Measurements from ENCODE around the gene AP2A2. TPM values are rescaled to one million over a fixed set of nuclear protein-coding genes. Genes with fewer than 3 reads are reported as not detected.

The AP2A2 gene
- total and polyA plus RNA-seq, 2 donors (not counting 1 experiment from before 2014, with no cell fraction given), result 53.1 to 57.0 TPM

DNA sequence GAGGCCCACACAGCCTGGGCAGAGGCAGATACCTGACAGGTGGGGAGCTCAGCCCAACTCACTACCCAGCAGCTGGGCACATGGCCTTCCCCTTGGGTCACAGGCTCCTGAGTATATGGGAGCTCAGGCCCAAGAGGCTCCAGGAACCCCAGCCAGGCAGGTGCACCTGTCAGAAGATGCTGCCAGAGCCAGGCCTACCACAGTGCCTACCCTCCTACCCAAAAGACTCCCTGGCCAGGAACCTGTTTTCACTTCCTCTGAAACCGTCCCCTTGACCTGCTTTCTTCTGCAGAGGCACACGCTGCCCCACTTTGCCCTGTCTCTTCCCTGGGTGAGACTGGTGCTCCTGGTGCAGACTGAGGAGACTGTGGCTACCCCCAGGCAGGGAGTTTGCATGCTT, 18.0 kb upstream of the AP2A2 start:
- DNase-seq, result no peak
- POLR2A ChIA-PET, result no interaction called here

DNA sequence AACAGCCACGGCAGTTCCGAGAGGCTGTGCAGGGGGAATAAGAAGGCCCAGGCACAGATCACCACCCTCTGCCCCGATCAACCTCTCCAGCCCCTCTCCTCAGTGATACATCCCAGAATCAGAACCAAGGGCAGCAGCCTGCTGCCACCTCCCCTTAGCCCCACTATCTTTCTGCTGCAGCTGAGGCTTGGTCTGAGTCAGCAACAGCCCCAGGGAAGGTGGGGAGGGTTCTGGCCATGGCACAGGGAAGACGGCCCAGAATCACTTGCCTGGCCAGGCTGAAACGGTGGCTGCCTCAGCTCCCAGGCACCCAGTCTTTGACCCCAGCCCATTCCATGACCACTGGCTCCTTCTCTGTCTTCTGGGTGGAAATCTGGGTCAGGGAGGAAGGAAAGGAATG, 17.4 kb upstream of the AP2A2 start:
- Histone ChIP-seq H3K4me3 (ENCODE audit: control extremely low read depth in 1 of 5, extremely low read depth in 1 of 5, insufficient read depth in 1 of 5, low read depth in 2 of 5, low read length in 4 of 5) (no peak overlapping the region), H3K9ac (ENCODE audit: low read length) (no peak overlapping the region), H3K9me3 (ENCODE audit: control extremely low read depth in 1 of 3, control insufficient read depth in 2 of 3, insufficient read depth in 1 of 3, low read length in 2 of 3) (no peaks in the 10 kb centered on the region), H3K27ac (ENCODE audit: low read length in 2 of 2) (no peak overlapping the region), H3K36me3 (replicated peaks in 1 of 2; ENCODE audit: control extremely low read depth in 1 of 2, control insufficient read depth in 1 of 2, extremely low read depth in 1 of 2, insufficient read depth in 2 of 2, low read length in 1 of 2) (peaks cover 0 to 13% of the 10 kb centered on the region in 2 experiments), H3K4me2 (replicated peaks; ENCODE audit: low read depth, low read length, poor library complexity, severe bottlenecking) (no peak overlapping the region), H3K79me2 (ENCODE audit: control insufficient read depth, insufficient read depth, low read length) (peaks cover 43% of the 10 kb centered on the region), H3K27me3 (replicated peaks in 1 of 4; ENCODE audit: control extremely low read depth in 1 of 4, control insufficient read depth in 3 of 4, insufficient read depth in 4 of 4, low read length in 3 of 4) (no peaks in the 10 kb centered on the region), H3K4me1 (ENCODE audit: control insufficient read depth in 2 of 2, insufficient read depth in 2 of 2, low read length in 2 of 2) (peaks cover 3 to 23% of the 10 kb centered on the region in 2 donors), H4K20me1 (ENCODE audit: control insufficient read depth, insufficient read depth, low read length, poor library complexity, severe bottlenecking) (peaks cover 26% of the 10 kb centered on the region), H2AFZ (ENCODE audit: insufficient read depth, low read depth, low read length, poor library complexity, severe bottlenecking) (no peak overlapping the region)
- DNase-seq (no peak), ATAC-seq (ENCODE audit: low read depth) (no peak)
- 96% methylated on average over 5 of the region's 5 CpGs for WGBS (ENCODE audit: insufficient coverage)
- TF ChIP-seq, protein P1, sequence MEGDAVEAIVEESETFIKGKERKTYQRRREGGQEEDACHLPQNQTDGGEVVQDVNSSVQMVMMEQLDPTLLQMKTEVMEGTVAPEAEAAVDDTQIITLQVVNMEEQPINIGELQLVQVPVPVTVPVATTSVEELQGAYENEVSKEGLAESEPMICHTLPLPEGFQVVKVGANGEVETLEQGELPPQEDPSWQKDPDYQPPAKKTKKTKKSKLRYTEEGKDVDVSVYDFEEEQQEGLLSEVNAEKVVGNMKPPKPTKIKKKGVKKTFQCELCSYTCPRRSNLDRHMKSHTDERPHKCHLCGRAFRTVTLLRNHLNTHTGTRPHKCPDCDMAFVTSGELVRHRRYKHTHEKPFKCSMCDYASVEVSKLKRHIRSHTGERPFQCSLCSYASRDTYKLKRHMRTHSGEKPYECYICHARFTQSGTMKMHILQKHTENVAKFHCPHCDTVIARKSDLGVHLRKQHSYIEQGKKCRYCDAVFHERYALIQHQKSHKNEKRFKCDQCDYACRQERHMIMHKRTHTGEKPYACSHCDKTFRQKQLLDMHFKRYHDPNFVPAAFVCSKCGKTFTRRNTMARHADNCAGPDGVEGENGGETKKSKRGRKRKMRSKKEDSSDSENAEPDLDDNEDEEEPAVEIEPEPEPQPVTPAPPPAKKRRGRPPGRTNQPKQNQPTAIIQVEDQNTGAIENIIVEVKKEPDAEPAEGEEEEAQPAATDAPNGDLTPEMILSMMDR (IDR thresholded peaks at IDR 0.05), result no peak
- TF ChIP-seq EZH2 (IDR thresholded peaks at IDR 0.05; ENCODE audit: borderline replicate concordance, insufficient read depth, low read depth, low read length, poor library complexity, severe bottlenecking), result no peak
- Mint-ChIP-seq H3K9me3 (ENCODE audit: insufficient read depth) (no peaks in the 10 kb centered on the region), H3K4me3 (peak overlapping the region; percentile 45), H3K27me3 (no peaks in the 10 kb centered on the region), H3K27ac (peak overlapping the region; percentile 46), H3K4me1 (peaks cover 27% of the 10 kb centered on the region)
- POLR2A ChIA-PET, result interaction anchor here (0.6 kb wide), 1 partner anchor 22 kb away, joined by 3 read pairs; no protein-coding TSS in a partner anchor
- intact Hi-C loops (cut with micrococcal nuclease), result no loop called here
- CTCF ChIA-PET, result interaction anchor here (0.8 kb wide), 1 partner anchor 17 kb away, joined by 4 read pairs; the partner anchor contains the start of gene AP2A2

More for the DNA sequence above, 18.0 kb upstream of the AP2A2 start:
- Histone ChIP-seq H3K9ac (ENCODE audit: low read length) (no peak overlapping the region), H4K20me1 (ENCODE audit: control insufficient read depth, insufficient read depth, low read length, poor library complexity, severe bottlenecking) (peaks cover 26% of the 10 kb centered on the region), H3K27me3 (replicated peaks in 1 of 4; ENCODE audit: control extremely low read depth in 1 of 4, control insufficient read depth in 3 of 4, insufficient read depth in 4 of 4, low read length in 3 of 4) (no peaks in the 10 kb centered on the region), H3K36me3 (replicated peaks in 1 of 2; ENCODE audit: control extremely low read depth in 1 of 2, control insufficient read depth in 1 of 2, extremely low read depth in 1 of 2, insufficient read depth in 2 of 2, low read length in 1 of 2) (peaks cover 0 to 19% of the 10 kb centered on the region in 2 experiments), H3K9me3 (ENCODE audit: control extremely low read depth in 1 of 3, control insufficient read depth in 2 of 3, insufficient read depth in 1 of 3, low read length in 2 of 3) (no peaks in the 10 kb centered on the region), H3K4me1 (ENCODE audit: control insufficient read depth in 2 of 2, insufficient read depth in 2 of 2, low read length in 2 of 2) (peaks cover 3 to 23% of the 10 kb centered on the region in 2 donors), H3K27ac (ENCODE audit: low read length in 2 of 2) (no peak overlapping the region), H3K79me2 (ENCODE audit: control insufficient read depth, insufficient read depth, low read length) (peaks cover 43% of the 10 kb centered on the region), H2AFZ (ENCODE audit: insufficient read depth, low read depth, low read length, poor library complexity, severe bottlenecking) (no peak overlapping the region), H3K4me3 (ENCODE audit: control extremely low read depth in 1 of 5, extremely low read depth in 1 of 5, insufficient read depth in 1 of 5, low read depth in 2 of 5, low read length in 4 of 5) (no peak overlapping the region), H3K4me2 (replicated peaks; ENCODE audit: low read depth, low read length, poor library complexity, severe bottlenecking) (no peak overlapping the region)
- TF ChIP-seq EZH2 (IDR thresholded peaks at IDR 0.05; ENCODE audit: borderline replicate concordance, insufficient read depth, low read depth, low read length, poor library complexity, severe bottlenecking), result no peak
- TF ChIP-seq, protein P1 (IDR thresholded peaks at IDR 0.05), result no peak
- ATAC-seq (ENCODE audit: low read depth), result no peak
- no peaks in the 10 kb centered on the region for H3K9me3 Mint-ChIP-seq (ENCODE audit: insufficient read depth)
- no peak overlapping the region for H3K27ac Mint-ChIP-seq
- intact Hi-C loops (cut with micrococcal nuclease), result no loop called here
- H3K4me3 Mint-ChIP-seq, result peak overlapping the region; percentile 45
- H3K27me3 Mint-ChIP-seq, result no peaks in the 10 kb centered on the region
- CTCF ChIA-PET, result interaction anchor here (0.8 kb wide), 1 partner anchor 18 kb away, joined by 4 read pairs; the partner anchor contains the start of gene AP2A2
- 6% methylated on average over 2 of the region's 2 CpGs for WGBS (ENCODE audit: insufficient coverage)
- peaks cover 27% of the 10 kb centered on the region for H3K4me1 Mint-ChIP-seq

All from B cell (primary cell).